Measurements from ENCODE around the gene TDRD6. TPM values are rescaled to one million over a fixed set of nuclear protein-coding genes. Genes with fewer than 3 reads are reported as not detected.

TDRD6 gene
- polyA plus RNA-seq, 1 of the 3 experiments (the other 2 are of a cell fraction) = not detected

DNA sequence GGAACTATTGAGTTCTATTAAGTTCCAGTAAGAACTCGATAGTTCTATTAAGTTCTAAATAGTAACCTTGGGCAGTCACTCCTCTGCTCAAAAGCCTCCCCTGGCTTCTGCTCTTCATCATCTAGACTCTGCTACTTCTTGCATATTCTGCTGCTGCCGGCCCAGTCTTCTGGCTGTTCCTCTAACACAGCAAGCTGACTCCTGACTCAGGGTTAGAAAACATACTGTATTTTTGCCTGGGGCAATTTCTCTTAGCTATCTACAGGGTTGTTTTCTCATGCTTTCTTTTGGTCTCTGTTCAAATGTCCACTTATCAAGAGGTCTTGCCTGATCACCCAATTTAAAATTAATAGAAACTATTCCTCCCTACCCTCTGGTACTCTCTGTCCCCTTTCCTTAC is 20.3 kb upstream of the TDRD6 start:
- Histone ChIP-seq H3F3A (replicated peaks; ENCODE audit: insufficient read depth) (no peaks in the 10 kb centered on the region), H3K4me1 (ENCODE audit: control insufficient read depth in 1 of 2, insufficient read depth in 2 of 2, low read depth in 1 of 2, low read length in 1 of 2) (no peaks in the 10 kb centered on the region), H3K36me3 (replicated peaks in 1 of 2; ENCODE audit: control insufficient read depth in 1 of 2, insufficient read depth in 2 of 2, low read length in 1 of 2) (no peaks in the 10 kb centered on the region), H3K4me3 (ENCODE audit: low read depth in 2 of 2, low read length in 1 of 2) (no peak overlapping the region), H3K79me2 (ENCODE audit: insufficient read depth) (no peaks in the 10 kb centered on the region), H3K27ac (ENCODE audit: low read depth in 2 of 2, low read length in 1 of 2) (no peak overlapping the region), H3K9ac (no peak overlapping the region), H3K9me2 (no peaks in the 10 kb centered on the region), H3K4me2 (no peak overlapping the region), H4K20me1 (ENCODE audit: insufficient read depth) (no peaks in the 10 kb centered on the region), H3K27me3 (ENCODE audit: insufficient read depth) (no peaks in the 10 kb centered on the region), H2AFZ (ENCODE audit: low read depth) (no peak overlapping the region), H3K9me3 (no peaks in the 10 kb centered on the region)
- WGBS (ENCODE audit: low lambda C conversion rate) = 39% methylated on average over 2 of the region's 2 CpGs
- no peak for DNase-seq
- ChIA-PET CTCF (no interaction called here), POLR2A (no interaction called here)
- TF ChIP-seq GATA2 (CRISPR knock-in tag; IDR thresholded peaks at IDR 0.05) (no peak), RAD21 (IDR thresholded peaks at IDR 0.05; ENCODE audit: low read length) (no peak)
- TF ChIP-seq, protein P1, sequence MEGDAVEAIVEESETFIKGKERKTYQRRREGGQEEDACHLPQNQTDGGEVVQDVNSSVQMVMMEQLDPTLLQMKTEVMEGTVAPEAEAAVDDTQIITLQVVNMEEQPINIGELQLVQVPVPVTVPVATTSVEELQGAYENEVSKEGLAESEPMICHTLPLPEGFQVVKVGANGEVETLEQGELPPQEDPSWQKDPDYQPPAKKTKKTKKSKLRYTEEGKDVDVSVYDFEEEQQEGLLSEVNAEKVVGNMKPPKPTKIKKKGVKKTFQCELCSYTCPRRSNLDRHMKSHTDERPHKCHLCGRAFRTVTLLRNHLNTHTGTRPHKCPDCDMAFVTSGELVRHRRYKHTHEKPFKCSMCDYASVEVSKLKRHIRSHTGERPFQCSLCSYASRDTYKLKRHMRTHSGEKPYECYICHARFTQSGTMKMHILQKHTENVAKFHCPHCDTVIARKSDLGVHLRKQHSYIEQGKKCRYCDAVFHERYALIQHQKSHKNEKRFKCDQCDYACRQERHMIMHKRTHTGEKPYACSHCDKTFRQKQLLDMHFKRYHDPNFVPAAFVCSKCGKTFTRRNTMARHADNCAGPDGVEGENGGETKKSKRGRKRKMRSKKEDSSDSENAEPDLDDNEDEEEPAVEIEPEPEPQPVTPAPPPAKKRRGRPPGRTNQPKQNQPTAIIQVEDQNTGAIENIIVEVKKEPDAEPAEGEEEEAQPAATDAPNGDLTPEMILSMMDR (IDR thresholded peaks at IDR 0.05) = no peak

DNA sequence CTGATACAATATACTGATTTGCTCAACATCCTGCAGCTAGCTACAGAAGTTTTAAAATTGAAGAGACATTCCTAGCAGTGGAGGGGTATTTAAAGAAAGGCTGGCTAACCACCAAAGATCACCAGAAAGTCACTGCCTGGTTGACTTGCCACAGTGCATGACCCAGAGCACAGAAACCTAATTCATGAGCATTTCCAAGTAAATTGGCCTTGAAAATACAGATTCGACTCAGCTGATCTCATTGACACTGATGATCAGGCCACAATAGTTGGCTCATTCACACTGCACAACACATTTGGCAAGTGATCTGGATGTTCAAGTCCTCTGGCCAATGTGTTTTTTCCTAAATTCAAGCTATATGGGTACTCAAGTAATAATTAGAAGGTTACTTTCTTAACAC is 13.3 kb upstream of the TDRD6 start:
- ChIA-PET POLR2A (no interaction called here), CTCF (interaction anchor here (0.7 kb wide), 2 partner anchors 8 to 9 kb away, joined by 3 read pairs; no protein-coding TSS in a partner anchor)
- H4K20me1 ChIP-seq (ENCODE audit: insufficient read depth) = no peaks in the 10 kb centered on the region

More for the DNA sequence above, 13.3 kb upstream of the TDRD6 start:
- no peaks in the 10 kb centered on the region for H3K79me2 ChIP-seq (ENCODE audit: insufficient read depth)
- no peaks in the 10 kb centered on the region for H3K9me2 ChIP-seq
- H2AFZ ChIP-seq (ENCODE audit: low read depth) = no peak overlapping the region
- TF ChIP-seq EZH2phosphoT487 (IDR thresholded peaks at IDR 0.05; ENCODE audit: borderline replicate concordance, low read depth) (no peak), MXI1 (IDR thresholded peaks at IDR 0.05; ENCODE audit: low read depth, low read length) (no peak), FOSL2 (IDR thresholded peaks at IDR 0.05; ENCODE audit: borderline replicate concordance, low read depth) (no peak), GABPA (IDR thresholded peaks at IDR 0.05; ENCODE audit: low read depth) (no peak), RXRA (IDR thresholded peaks at IDR 0.05; ENCODE audit: borderline replicate concordance, low read depth) (no peak), SIN3A (IDR thresholded peaks at IDR 0.05; ENCODE audit: borderline replicate concordance, low read depth, low read length) (no peak), RFX5 (IDR thresholded peaks at IDR 0.05; ENCODE audit: low read length) (no peak), RCOR1 (IDR thresholded peaks at IDR 0.05; ENCODE audit: low read length) (no peak)
- TF ChIP-seq, protein P2, sequence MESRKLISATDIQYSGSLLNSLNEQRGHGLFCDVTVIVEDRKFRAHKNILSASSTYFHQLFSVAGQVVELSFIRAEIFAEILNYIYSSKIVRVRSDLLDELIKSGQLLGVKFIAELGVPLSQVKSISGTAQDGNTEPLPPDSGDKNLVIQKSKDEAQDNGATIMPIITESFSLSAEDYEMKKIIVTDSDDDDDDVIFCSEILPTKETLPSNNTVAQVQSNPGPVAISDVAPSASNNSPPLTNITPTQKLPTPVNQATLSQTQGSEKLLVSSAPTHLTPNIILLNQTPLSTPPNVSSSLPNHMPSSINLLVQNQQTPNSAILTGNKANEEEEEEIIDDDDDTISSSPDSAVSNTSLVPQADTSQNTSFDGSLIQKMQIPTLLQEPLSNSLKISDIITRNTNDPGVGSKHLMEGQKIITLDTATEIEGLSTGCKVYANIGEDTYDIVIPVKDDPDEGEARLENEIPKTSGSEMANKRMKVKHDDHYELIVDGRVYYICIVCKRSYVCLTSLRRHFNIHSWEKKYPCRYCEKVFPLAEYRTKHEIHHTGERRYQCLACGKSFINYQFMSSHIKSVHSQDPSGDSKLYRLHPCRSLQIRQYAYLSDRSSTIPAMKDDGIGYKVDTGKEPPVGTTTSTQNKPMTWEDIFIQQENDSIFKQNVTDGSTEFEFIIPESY (IDR thresholded peaks at IDR 0.05; ENCODE audit: borderline replicate concordance, low read depth) = no peak
- TF ChIP-seq, protein P3, sequence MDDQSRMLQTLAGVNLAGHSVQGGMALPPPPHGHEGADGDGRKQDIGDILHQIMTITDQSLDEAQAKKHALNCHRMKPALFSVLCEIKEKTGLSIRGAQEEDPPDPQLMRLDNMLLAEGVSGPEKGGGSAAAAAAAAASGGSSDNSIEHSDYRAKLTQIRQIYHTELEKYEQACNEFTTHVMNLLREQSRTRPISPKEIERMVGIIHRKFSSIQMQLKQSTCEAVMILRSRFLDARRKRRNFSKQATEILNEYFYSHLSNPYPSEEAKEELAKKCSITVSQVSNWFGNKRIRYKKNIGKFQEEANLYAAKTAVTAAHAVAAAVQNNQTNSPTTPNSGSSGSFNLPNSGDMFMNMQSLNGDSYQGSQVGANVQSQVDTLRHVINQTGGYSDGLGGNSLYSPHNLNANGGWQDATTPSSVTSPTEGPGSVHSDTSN (IDR thresholded peaks at IDR 0.05) = no peak
- TF ChIP-seq, protein P4, sequence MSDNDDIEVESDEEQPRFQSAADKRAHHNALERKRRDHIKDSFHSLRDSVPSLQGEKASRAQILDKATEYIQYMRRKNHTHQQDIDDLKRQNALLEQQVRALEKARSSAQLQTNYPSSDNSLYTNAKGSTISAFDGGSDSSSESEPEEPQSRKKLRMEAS (IDR thresholded peaks at IDR 0.05; ENCODE audit: low read depth) = no peak
- no peak overlapping the region for H3K4me2 ChIP-seq
- no peaks in the 10 kb centered on the region for H3K36me3 ChIP-seq (replicated peaks in 1 of 2; ENCODE audit: control insufficient read depth in 1 of 2, insufficient read depth in 2 of 2, low read length in 1 of 2)
- H3K9ac ChIP-seq = no peak overlapping the region
- DNase-seq = no peak
- no peak overlapping the region for H3K4me3 ChIP-seq (ENCODE audit: low read depth in 2 of 2, low read length in 1 of 2)
- H3K4me1 ChIP-seq (ENCODE audit: control insufficient read depth in 1 of 2, insufficient read depth in 2 of 2, low read depth in 1 of 2, low read length in 1 of 2) = no peaks in the 10 kb centered on the region
- 23% methylated on average over 1 of the region's 1 CpG for WGBS (ENCODE audit: low lambda C conversion rate)
- H3K27me3 ChIP-seq (ENCODE audit: insufficient read depth) = no peaks in the 10 kb centered on the region
- no peak overlapping the region for H3K27ac ChIP-seq (ENCODE audit: low read depth in 2 of 2, low read length in 1 of 2)
- H3K9me3 ChIP-seq = no peaks in the 10 kb centered on the region
- H3F3A ChIP-seq (replicated peaks; ENCODE audit: insufficient read depth) = no peaks in the 10 kb centered on the region

Measured in SK-N-SH (cell line).